ENCODE data around the gene CSNK1E. TPM values are rescaled to one million over a fixed set of nuclear protein-coding genes. Genes with fewer than 3 reads are reported as not detected.
A peak's percentile ranks its signal among the peaks of the same experiment; 100 is the strongest.

The CSNK1E gene
- total RNA-seq, 1 donor from 2014 or later, result 106 TPM

- peaks cover 15% of the 10 kb centered on the region for H4K20me1 ChIP-seq (ENCODE audit: low read depth)
- H3K27ac ChIP-seq, result no peak overlapping the region
- Mint-ChIP-seq H3K4me3 (no peak overlapping the region), H3K27me3 (ENCODE audit: insufficient read depth, low read depth) (peaks cover 9% of the 10 kb centered on the region), H3K4me1 (peaks cover 29% of the 10 kb centered on the region), H3K36me3 (no peaks in the 10 kb centered on the region), H3K27ac (no peak overlapping the region), H3K9me3 (no peaks in the 10 kb centered on the region)
- no peak overlapping the region for H2AFZ ChIP-seq (replicated peaks)
- peaks cover 16% of the 10 kb centered on the region for H3F3A ChIP-seq (ENCODE audit: low read depth)
- DNase-seq (ENCODE audit: low spot score), result no peak
- no peaks in the 10 kb centered on the region for H3K36me3 ChIP-seq
- H3K4me3 ChIP-seq, result no peak overlapping the region
- H3K9ac ChIP-seq, result no peak overlapping the region
- H3K9me3 ChIP-seq (ENCODE audit: low read depth), result no peaks in the 10 kb centered on the region
- H3K4me1 ChIP-seq, result peaks cover 12% of the 10 kb centered on the region
- TF ChIP-seq EZH2phosphoT487 (IDR thresholded peaks at IDR 0.05) (no peak), EZH2 (IDR thresholded peaks at IDR 0.05) (no peak), CTCF (IDR thresholded peaks at IDR 0.05) (no peak)
- no peak overlapping the region for H3K4me2 ChIP-seq
- H3K27me3 ChIP-seq, result no peaks in the 10 kb centered on the region
- peaks cover 15% of the 10 kb centered on the region for H3K79me2 ChIP-seq (ENCODE audit: low read depth)
Measured at GRCh38 chr22:38276166-38276565, 41.1 kb downstream of the CSNK1E start.

- Mint-ChIP-seq H3K27ac (peak overlapping the region; percentile 98), H3K27me3 (ENCODE audit: insufficient read depth, low read depth) (peaks cover 9% of the 10 kb centered on the region), H3K4me3 (peak overlapping the region; percentile 92), H3K9me3 (no peaks in the 10 kb centered on the region), H3K36me3 (peaks cover 6% of the 10 kb centered on the region), H3K4me1 (peaks cover 52% of the 10 kb centered on the region)
- Histone ChIP-seq H3K4me1 (peaks cover 12% of the 10 kb centered on the region), H3K36me3 (no peaks in the 10 kb centered on the region), H3K4me2 (peak overlapping the region; percentile 92), H3F3A (ENCODE audit: low read depth) (peaks cover 24% of the 10 kb centered on the region), H2AFZ (replicated peaks) (peak overlapping the region; percentile 100), H3K27ac (no peak overlapping the region), H4K20me1 (ENCODE audit: low read depth) (peaks cover 42% of the 10 kb centered on the region), H3K9ac (peak overlapping the region; percentile 25), H3K79me2 (ENCODE audit: low read depth) (peaks cover 44% of the 10 kb centered on the region), H3K27me3 (no peaks in the 10 kb centered on the region), H3K9me3 (ENCODE audit: low read depth) (no peaks in the 10 kb centered on the region), H3K4me3 (peak overlapping the region; percentile 98)
- no peak for DNase-seq (ENCODE audit: low spot score)
- TF ChIP-seq CTCF (IDR thresholded peaks at IDR 0.05), result no peak
- TF ChIP-seq EZH2phosphoT487 (IDR thresholded peaks at IDR 0.05), result no peak
- no peak for TF ChIP-seq EZH2 (IDR thresholded peaks at IDR 0.05)
Measured at GRCh38 chr22:38273135-38273826, 44.0 kb downstream of the CSNK1E start.

- H3K36me3 ChIP-seq, result no peaks in the 10 kb centered on the region
- H3K36me3 Mint-ChIP-seq, result peaks cover 6% of the 10 kb centered on the region
- H3K4me3 Mint-ChIP-seq, result peak within 1 kb of the TSS; percentile 94
- peak; percentile 94 for DNase-seq (ENCODE audit: low spot score)
- peaks cover 52% of the 10 kb centered on the region for H3K4me1 Mint-ChIP-seq
- no peaks in the 10 kb centered on the region for H3K9me3 ChIP-seq (ENCODE audit: low read depth)
- peak within 1 kb of the TSS; percentile 92 for H3K4me2 ChIP-seq
- peak within 1 kb of the TSS; percentile 84 for H3K9ac ChIP-seq
- H4K20me1 ChIP-seq (ENCODE audit: low read depth), result peaks cover 47% of the 10 kb centered on the region
- no peaks in the 10 kb centered on the region for H3K9me3 Mint-ChIP-seq
- peaks cover 12% of the 10 kb centered on the region for H3K4me1 ChIP-seq
- peak within 1 kb of the TSS; percentile 98 for H3K27ac Mint-ChIP-seq
- no peaks in the 10 kb centered on the region for H3K27me3 ChIP-seq
- TF ChIP-seq EZH2 (IDR thresholded peaks at IDR 0.05) (no peak), CTCF (IDR thresholded peaks at IDR 0.05) (no peak), EZH2phosphoT487 (IDR thresholded peaks at IDR 0.05) (no peak)
- peak within 1 kb of the TSS; percentile 98 for H3K4me3 ChIP-seq
- no peak within 1 kb of the TSS for H3K27ac ChIP-seq
- H3F3A ChIP-seq (ENCODE audit: low read depth), result peaks cover 24% of the 10 kb centered on the region
- H3K79me2 ChIP-seq (ENCODE audit: low read depth), result peaks cover 51% of the 10 kb centered on the region
- peak within 1 kb of the TSS; percentile 100 for H2AFZ ChIP-seq (replicated peaks)
- peaks cover 9% of the 10 kb centered on the region for H3K27me3 Mint-ChIP-seq (ENCODE audit: insufficient read depth, low read depth)
Measured at GRCh38 chr22:38272373-38273134, 44.7 kb downstream of the CSNK1E start, which contains the start of gene TMEM184B. TMEM184B (minus strand) TSS chr22:38273010; CDS start chr22:38247961, 25,049 bp downstream.

All from neural progenitor cell (in vitro differentiated cells).